HG02759 (cell line): ENCODE data around the gene OVOL1.

Experiments
- ATAC-seq: cut with Tn5 transposase; IDR thresholded peaks from one replicate; pipeline ENCODE4 v1.9.1; 2021; ENCODE audit warnings: mild to moderate bottlenecking, moderate library complexity; ENCODE audit not compliant: unreplicated experiment

OVOL1 gene

GRCh38 chr11:65777821-65778361, 9.0 kb upstream of the OVOL1 start:
- ATAC-seq: no peak

DNA sequence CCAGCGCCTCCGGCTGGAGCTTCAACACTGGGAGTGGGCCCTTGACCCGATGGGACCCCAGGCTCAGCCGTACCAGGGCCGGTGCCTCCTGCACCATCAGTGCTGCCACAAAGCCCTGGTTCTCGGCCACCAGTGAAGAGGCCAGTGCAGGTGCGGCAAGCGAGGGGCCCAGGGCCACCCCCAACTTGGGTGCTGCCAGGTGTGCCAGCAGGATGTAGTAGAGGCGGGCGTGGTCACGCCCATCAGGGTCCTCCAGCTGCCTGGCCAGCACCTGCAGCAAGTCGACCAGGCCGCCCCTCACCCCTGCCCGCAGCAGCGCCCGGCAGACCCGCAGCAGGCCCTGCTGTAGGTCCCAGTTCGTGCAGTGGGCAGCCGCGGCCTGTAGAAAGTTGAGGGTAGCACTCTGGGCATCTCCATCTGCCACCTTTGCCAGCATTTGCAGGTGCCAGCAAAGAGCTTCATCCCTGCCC, 8.4 kb upstream of the OVOL1 start:
- ATAC-seq: no peak

- ATAC-seq: no peak
Measured at GRCh38 chr11:65778901-65779668, 7.8 kb upstream of the OVOL1 start.

DNA sequence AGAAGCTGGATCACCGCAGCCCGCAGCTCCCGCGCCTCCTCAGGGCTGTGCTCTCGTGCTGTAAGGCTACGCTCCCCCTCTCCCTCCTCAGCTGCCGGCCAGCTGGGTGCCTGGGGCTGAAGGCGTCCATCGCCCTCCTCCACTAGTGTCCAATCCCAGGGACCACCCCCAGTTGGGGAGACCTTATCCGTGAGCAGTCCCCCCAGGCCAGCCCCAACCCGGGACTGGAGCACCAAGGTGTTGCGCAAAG, 7.3 kb upstream of the OVOL1 start:
- ATAC-seq: no peak

- ATAC-seq: peak; percentile 62
Measured at GRCh38 chr11:65779919-65780769, 6.7 kb upstream of the OVOL1 start.

DNA sequence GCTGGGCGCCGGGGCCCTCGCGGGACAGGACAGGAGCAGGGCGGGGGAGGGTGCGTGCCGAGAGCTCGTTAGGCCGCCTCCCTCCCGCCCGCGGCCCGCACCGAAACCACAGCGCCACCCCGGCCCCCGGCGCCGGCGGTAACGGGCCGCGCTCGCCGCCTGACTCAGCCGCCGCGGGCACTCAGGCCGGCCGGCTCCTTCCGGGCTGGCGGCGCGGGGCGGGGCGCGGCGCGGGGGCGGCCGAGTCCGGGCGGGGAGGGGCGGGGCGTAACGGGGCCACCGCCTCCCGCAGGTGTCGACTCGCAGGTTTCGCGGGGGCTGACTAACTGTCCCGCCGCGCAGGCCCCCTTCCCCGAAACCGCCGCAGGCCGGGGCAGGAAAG, 6.1 kb upstream of the OVOL1 start, which contains the start of gene AP5B1:
Gene AP5B1 (minus strand): TSS at position 207 of the 382 bp plus-strand sequence. CDS start 385 bp downstream, outside the sequence.
- ATAC-seq: peak; percentile 71

GRCh38 chr11:65781152-65781961, 5.5 kb upstream of the OVOL1 start:
- peak; percentile 39 for ATAC-seq

- ATAC-seq: no peak
Measured at GRCh38 chr11:65781962-65782815, 4.7 kb upstream of the OVOL1 start.

DNA sequence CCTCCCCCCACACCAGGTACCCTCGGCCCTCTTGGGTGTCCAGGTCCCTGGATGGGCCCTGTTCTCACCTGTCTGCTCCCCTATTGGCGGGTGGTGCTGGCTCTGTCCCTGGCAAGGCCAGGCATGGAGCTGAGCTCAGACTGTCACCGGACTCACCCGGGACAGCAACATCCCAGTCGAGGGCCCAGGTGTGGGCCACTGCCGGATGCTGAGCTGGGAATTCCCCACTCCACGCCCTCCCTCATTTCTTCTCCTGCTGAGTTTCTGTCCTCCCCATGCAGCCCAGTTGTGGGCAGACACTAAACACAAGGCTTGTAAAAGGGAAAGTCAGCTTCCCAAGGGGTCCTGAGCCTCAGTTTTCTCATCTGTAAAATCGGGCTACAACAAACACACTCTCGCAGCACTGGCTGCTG, 4.0 kb upstream of the OVOL1 start:
- ATAC-seq: no peak

GRCh38 chr11:65785319-65786007, 1.4 kb upstream of the OVOL1 start:
- ATAC-seq: no peak

DNA sequence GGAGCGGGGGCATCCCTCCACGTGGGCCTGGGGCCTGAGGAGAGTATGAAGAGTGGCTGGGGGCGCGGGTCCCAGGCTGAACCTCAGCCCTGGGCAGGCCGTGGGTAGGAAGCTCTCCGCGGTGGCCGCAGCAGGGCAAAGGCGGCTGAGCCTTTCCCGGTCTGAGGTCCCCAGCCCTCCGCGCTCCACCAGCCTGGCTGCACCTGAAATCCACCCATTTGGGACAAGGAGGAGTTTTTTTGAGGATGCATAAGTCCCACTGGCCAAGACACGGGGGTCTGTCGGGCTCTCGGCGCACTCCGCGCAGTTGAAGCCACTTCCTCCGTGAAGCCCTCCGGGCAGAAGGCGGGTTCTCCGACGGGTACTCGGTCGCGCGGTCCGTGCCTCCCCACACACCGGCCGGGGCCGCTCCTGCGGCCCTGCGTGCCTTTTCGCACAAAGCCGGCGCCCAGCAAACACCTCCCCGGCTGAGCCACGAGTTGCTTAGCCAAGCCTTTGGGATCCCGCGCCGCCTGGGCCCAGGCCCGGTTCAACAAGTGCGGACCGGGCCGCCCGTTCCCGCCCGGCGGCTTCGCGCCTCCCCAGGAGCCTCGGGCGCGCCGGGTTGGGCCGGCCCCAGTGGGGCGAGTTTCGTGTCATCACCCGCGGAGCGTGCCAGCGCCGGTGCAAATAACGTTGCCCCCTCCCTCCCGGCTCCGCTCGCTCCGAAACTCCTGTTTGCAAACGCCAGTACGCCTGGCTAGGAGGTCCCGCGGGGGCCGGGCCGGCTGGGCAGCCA, 666 bp upstream of the OVOL1 start:
- no peak for ATAC-seq

GRCh38 chr11:65787649-65788622, 1.1 kb downstream of the OVOL1 start:
- no peak for ATAC-seq

- ATAC-seq: no peak
Measured at GRCh38 chr11:65788821-65789220, 2.0 kb downstream of the OVOL1 start.

GRCh38 chr11:65789230-65790103, 2.6 kb downstream of the OVOL1 start:
- ATAC-seq: no peak

DNA sequence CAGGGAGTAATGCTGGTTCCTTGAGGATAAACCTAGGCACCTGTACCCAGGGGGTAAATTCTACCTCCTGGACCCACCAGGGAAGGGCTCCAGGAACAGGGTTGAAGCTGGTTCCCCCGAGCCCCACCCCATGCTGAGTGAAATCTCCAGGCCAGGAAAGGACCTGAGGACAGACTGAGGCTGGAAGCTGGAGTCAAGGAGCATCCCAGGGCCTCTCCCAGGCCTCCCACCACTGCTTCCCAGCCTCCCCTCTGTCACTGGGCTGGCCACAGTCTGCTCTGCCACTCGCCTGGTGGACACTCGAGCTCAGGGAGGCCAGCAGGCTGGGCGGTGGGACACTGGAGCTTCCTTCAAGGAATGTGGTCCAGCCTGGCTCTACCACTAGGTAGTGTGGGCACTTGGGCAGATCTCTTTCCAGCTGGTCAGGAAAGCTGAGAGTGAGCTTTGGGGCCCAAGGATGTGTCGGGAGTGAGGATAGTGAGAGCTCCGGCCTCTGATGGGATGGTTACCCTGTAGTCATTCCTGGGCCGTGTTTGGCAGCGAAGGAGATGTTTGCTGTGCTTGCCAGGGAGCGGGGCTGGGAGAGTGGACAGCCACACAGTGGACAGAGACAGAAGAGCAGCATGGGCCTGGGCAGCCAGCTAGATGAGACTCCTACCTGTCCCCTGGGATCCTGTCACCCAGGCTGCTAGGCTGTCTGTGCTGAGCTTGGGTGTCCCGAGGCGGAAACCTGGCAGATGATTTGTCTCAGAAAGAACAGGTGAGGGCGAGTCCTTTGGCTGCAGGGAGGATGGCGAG, 3.4 kb downstream of the OVOL1 start:
- no peak for ATAC-seq
